Spleen (tissue), 7 donors: ENCODE data around the gene ERFE.

Source experiments
- POLR2A ChIP-seq, 3 donors: fragments of 450-650 bp; IDR thresholded peaks; one replicate each; pipeline ENCODE4 v1.5.1; 2017; ENCODE audit warnings: antibody characterized with exemption in 3 of 3, mild to moderate bottlenecking in 1 of 3
- TF ChIP-seq, protein P1 (sequence below), 11 experiments: fragments of 200-600 bp in 7 of 11; fragments of 450-650 bp in 4 of 11; sonication (generic) in 4 of 11; IDR thresholded peaks in 8 of 11; conservative IDR thresholded peaks in 3 of 11; 1 replicate in 7 of 11; 2 replicates in 4 of 11; pipeline versions ENCODE4 v1.4.0 to v1.8.0; 2016 to 2021; ENCODE audit warnings: antibody characterized with exemption in 11 of 11, inconsistent platforms in 4 of 11, mild to moderate bottlenecking in 1 of 11
- donor health status: DM: no; HTN: no; CAD: no; lungs with moderate emphysema.
- donor health status: DM: no; HTN: no; CAD: no.
- donor health status: DM: no; HTN: no; CAD: no.

DNA sequence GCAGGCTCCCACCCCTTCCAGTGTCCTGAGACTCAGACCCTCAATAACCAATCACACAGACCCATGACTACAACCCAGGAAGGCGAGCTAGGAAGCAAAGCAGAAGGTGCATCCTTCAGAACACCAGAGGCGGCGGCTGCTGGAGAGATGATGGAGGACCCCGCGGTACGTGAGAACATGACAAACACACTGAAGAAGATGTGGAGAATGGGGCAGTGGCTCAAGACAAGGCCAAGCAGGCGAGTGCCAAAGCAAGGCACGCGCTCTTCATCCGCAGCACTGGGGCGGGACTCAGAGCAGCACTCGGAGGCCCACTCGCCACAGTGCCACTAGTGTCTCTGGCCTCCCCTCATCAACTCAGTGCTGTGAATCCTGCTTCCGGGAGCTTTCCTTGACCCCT is 13.7 kb downstream of the ERFE start:
- TF ChIP-seq, protein P1, sequence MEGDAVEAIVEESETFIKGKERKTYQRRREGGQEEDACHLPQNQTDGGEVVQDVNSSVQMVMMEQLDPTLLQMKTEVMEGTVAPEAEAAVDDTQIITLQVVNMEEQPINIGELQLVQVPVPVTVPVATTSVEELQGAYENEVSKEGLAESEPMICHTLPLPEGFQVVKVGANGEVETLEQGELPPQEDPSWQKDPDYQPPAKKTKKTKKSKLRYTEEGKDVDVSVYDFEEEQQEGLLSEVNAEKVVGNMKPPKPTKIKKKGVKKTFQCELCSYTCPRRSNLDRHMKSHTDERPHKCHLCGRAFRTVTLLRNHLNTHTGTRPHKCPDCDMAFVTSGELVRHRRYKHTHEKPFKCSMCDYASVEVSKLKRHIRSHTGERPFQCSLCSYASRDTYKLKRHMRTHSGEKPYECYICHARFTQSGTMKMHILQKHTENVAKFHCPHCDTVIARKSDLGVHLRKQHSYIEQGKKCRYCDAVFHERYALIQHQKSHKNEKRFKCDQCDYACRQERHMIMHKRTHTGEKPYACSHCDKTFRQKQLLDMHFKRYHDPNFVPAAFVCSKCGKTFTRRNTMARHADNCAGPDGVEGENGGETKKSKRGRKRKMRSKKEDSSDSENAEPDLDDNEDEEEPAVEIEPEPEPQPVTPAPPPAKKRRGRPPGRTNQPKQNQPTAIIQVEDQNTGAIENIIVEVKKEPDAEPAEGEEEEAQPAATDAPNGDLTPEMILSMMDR (IDR thresholded peaks at IDR 0.05 in 8 of 11, conservative IDR thresholded peaks at IDR 0.05 in 3 of 11) = no peak
- TF ChIP-seq POLR2A (IDR thresholded peaks at IDR 0.05) = no peak
